DOHH2 (cell line): ENCODE measurements around the gene PLCB2.

Experiments
- EZH2phosphoT487 ChIP-seq: fragments of 200-600 bp; sonication (generic); IDR thresholded peaks from 2 replicates; pipeline ENCODE4 v1.6.1; 2017; ENCODE audit warnings: borderline replicate concordance, mild to moderate bottlenecking, antibody characterized with exemption, low read length, moderate library complexity, mixed read lengths
- TF ChIP-seq, protein P1 (sequence below): fragments of 200-600 bp; sonication (generic); IDR thresholded peaks from one replicate; pipeline ENCODE4 v1.5.1; 2014; ENCODE audit warnings: antibody characterized with exemption, mild to moderate bottlenecking, low read depth, low read length; ENCODE audit not compliant: poor library complexity, severe bottlenecking

DNA sequence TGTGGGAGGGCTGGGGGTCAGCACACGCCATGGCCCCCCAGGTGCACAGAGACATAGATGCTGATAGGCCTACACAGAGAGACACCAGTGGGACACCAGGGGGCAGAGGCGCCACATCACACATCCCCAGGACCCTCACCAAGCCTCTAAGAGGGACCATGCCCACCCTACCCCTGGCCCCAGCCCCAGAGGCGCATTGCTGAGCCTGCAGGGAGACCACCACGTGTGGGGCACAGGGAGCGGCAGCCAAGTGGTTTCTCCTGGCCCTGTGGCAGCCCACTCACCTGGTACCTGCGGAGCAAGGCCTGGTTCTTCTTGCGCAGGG is 31.8 kb upstream of the PLCB2 start:
- TF ChIP-seq, protein P1, sequence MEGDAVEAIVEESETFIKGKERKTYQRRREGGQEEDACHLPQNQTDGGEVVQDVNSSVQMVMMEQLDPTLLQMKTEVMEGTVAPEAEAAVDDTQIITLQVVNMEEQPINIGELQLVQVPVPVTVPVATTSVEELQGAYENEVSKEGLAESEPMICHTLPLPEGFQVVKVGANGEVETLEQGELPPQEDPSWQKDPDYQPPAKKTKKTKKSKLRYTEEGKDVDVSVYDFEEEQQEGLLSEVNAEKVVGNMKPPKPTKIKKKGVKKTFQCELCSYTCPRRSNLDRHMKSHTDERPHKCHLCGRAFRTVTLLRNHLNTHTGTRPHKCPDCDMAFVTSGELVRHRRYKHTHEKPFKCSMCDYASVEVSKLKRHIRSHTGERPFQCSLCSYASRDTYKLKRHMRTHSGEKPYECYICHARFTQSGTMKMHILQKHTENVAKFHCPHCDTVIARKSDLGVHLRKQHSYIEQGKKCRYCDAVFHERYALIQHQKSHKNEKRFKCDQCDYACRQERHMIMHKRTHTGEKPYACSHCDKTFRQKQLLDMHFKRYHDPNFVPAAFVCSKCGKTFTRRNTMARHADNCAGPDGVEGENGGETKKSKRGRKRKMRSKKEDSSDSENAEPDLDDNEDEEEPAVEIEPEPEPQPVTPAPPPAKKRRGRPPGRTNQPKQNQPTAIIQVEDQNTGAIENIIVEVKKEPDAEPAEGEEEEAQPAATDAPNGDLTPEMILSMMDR, result no peak
- no peak for TF ChIP-seq EZH2phosphoT487
